ENCODE results near the gene NOTO.
"Not testable (repeated sequence)": the region's sequence is repeated elsewhere in the genome, so short reads cannot be mapped to it uniquely, and the experiment has no call there.

Gene NOTO

DNA sequence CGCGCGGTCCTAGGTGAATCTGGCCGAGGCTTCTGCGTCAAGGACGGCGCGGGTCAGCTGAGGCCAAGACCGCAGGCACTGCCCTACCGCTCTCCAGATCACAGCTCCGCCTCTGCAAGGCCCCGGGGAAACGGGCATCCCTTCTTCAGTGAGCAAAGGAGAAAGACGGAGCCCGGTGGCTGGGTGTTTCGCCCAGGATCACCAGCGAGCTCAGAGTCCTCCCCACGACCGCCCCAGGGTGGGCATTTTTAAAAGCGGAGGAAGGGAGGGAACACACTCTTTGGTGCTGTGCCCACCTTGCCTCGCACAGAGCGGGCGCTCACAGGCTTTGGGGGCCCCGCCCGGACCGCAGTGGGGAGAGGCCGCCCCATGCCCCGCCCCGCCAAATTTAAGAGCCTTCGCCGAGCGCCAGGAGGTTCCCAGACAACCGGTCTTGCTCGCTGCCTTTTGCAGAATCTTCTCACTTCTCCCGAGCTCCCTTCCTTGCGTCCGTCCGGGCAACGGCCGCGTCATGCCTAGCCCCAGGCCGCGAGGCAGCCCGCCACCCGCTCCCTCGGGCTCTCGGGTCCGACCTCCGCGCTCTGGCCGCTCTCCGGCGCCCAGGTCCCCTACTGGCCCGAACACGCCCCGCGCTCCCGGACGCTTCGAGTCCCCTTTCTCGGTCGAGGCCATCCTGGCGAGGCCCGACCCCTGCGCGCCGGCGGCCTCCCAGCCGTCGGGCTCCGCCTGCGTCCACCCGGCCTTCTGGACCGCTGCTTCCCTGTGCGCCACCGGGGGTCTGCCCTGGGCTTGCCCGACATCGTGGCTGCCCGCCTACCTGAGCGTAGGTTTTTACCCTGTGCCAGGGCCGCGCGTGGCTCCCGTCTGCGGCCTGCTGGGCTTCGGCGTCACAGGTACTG, at the start of gene NOTO:
Gene NOTO (plus strand): TSS at position 419 of the 899 bp plus-strand sequence. CDS start 93 bp downstream, at position 512.
- DNase-seq (ENCODE audit: low read depth): no peak

GRCh38 chr2:73156539-73157124, 45.7 kb upstream of the NOTO start:
- no peak for DNase-seq (ENCODE audit: low read depth)

GRCh38 chr2:73162856-73163391, 39.5 kb upstream of the NOTO start:
- DNase-seq (ENCODE audit: low read depth): no peak

DNA sequence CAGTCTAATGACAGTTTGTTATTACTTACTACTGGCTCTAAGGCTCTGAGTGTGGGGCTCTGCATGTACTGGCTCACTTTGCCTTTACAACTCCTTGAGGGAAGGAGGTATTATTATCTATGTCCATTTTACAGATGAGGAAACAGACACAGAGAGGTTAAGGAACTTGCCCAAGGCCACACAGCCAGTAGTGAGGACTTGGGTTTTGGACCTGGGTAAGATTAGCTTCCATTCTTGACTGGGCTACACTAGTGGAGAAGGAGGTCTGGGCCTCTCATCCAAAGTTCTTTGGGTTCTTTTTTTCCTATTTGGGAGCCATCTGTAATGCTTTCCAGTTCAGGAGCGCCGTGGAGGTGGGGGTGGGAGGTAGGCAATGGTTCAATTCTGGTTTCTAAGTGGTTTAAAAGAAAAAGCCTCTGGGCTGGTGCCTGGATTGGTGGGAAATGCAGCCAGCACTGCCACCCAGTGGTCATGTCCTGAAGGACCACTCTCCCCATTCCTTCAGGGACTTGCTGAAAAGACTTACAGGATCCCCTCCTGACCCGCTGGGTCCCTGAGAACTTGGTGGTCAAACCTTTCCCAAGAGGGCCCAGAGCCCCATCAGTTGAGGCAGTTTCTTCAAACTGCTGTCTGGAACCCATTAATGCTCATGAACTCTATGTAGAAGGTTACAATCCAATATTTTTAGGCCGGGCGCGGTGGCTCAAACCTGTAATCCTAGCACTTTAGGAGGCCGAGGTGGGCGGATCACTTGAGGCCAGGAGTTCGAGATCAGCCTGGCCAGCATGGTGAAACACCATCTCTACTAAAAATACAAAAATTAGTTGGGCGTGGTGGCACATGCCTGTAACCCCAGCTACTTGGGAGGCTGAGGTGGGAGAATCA, 38.6 kb upstream of the NOTO start:
- DNase-seq (ENCODE audit: low read depth): peak; percentile 42

- not testable (repeated sequence) for DNase-seq (ENCODE audit: low read depth)
Observed at GRCh38 chr2:73165978-73166377, 36.4 kb upstream of the NOTO start.

- not testable (repeated sequence) for DNase-seq (ENCODE audit: low read depth)
Observed at GRCh38 chr2:73166813-73167212, 35.6 kb upstream of the NOTO start.

GRCh38 chr2:73168348-73168747, 34.0 kb upstream of the NOTO start:
- DNase-seq (ENCODE audit: low read depth): not testable (repeated sequence)

DNA sequence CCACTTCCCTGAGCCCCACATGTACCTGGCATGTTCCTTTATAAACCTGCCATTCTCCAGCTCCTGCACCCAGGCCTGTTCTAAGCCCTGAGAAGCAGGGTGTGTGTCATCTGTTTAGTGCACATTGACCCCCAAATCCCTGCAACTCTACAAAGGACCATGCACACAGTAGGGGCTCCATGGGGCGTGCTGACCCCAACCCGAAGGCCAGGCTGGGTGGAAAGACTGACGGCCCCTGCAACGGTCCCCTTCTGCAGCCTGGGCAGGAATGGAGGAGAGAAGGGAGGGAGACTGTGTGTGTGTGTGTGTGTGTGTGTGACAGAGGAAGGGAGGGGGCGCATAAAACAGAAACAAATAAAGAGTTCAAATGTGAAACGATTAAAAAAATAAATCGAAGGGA, 32.0 kb upstream of the NOTO start:
- DNase-seq (ENCODE audit: low read depth): not testable (repeated sequence)

GRCh38 chr2:73172963-73173362, 29.4 kb upstream of the NOTO start:
- no peak for DNase-seq (ENCODE audit: low read depth)

DNA sequence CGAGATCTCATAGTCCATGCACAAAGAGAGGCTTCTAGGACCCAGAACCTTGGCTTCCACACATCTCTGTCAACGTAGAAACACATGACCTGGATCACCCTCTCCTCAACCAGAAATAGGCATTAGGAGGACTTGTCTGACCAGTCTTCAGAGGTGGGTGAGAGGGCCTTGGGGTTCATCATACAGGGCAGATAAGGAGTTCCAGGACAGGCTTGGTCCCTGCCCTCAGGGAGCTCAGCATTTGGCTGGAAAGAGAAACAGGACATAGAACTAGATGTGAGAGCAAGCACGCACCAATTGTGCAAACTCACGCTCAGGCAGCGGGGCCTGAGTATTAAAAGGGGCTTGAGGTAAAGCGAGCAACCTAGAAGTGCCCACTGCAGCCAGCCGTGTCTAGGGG, 28.6 kb upstream of the NOTO start:
- DNase-seq (ENCODE audit: low read depth): no peak

DNA sequence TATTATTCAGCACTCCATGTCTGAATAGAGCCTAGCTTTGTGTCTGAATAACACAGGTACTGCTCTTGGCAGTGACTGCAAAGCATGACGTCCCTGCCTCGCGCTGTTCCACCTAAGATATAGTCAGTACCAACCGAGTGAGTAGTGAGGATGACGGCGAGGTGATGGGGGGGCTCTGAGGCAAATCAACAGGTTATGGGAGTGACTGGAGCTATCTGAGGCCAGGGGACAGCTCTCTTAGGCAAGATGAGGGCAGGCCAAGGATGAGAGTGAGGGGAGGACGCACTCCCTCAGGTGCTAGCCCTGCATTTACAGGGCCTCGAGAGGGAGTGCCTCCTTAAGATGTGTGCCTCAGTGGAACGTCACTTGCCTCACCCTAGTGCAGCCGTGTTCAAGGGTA, 28.1 kb upstream of the NOTO start:
- no peak for DNase-seq (ENCODE audit: low read depth)

- no peak for DNase-seq (ENCODE audit: low read depth)
Observed at GRCh38 chr2:73174941-73175662, 27.3 kb upstream of the NOTO start.

DNA sequence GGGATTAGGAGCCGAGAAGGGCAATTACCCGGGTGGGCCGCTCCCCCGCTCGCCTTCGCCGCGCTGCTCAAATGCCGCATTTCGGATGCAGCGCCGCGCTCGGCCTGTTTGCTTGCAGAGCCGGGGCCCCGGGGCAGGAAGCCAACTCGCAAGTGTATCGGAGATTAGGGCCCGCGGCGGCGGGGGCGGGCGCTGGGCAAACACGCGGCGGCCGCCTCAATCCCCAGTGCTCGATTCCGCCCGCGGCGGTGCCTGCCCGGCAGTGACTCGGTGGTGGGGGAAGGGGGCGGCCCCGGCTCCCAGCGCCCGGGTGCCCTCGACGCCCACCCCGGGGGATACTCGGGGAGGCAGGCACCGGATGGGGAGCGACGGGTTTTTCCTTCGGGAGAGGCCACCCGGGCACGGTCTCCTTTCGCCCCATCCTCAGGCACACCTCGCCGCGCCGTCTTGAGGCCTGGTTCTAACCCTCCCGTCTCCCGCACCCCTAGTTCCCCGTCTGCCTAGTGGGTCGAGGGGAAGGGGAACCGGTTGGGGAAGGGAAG, 26.6 kb upstream of the NOTO start:
- peak; percentile 53 for DNase-seq (ENCODE audit: low read depth)

GRCh38 chr2:73176205-73176880, 26.0 kb upstream of the NOTO start:
- DNase-seq (ENCODE audit: low read depth): no peak

DNA sequence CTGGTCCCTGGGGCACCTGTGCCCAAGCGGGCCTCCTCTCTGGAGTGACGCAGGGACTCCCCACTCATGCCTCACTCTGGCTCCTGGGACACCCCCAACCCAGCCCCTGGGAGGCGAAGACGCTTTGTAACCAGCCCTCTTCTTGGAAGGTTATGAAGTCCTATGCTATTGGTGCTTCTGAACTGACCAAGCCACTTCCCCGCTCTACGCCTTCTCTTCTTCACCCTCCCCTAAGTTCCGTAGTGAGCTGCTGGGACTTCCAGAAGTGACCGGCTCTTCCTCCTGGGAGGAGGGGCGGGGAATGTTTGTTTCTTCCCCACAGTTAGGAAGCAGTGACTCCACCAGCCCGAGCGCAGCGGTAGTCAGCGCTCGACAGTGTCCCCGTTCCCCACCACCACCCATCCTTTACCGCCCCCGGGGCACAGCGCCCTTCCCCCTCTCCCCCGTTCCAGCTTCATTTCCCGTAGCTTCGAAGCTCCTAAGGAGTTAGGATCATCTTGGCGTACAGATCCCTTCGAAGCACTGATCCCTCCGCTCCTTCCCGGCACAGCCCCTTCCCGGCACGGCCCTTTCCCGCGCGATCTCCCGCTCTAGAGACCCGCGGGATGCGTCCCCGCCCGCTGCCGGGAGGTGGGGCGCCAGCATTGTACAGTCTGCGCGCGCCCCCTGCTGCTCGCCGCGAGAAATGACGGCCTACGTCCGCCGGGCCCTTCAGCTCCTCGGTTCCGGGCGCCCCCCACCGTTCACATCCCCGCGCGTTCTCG, 25.3 kb upstream of the NOTO start:
- DNase-seq (ENCODE audit: low read depth): peak; percentile 80

DNA sequence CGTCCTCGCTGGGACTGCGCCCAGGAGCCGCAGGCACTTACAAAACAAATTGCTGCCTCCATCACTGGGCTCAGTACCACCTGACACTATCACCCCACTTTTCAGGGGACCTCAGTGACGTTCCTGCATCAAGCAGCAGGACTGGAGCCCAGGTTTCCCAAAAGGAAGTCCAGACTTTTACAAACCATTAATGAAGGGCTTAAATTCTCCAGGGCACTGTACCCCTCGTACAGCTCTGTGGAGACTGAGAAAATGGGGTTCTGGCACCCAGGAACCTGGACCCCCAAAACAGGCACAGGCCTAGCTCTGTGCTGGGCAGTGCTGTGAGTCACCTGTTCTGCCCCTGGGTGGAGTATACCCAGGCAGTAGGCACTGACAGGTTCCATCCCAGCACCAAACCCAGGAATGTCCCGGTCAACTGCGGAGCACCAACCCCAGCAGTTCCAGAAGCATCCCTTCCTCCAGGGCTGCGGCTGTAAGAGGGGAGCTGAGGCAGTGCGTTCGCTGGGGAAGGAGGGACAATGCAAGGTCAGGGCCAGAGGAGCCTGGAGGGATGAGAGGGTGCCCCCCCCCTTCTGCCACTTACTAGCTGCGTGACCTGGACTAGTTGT, 24.6 kb upstream of the NOTO start:
- DNase-seq (ENCODE audit: low read depth): no peak

- no peak for DNase-seq (ENCODE audit: low read depth)
Observed at GRCh38 chr2:73185965-73186364, 16.4 kb upstream of the NOTO start.

- DNase-seq (ENCODE audit: low read depth): no peak
Observed at GRCh38 chr2:73187549-73187948, 14.8 kb upstream of the NOTO start.

DNA sequence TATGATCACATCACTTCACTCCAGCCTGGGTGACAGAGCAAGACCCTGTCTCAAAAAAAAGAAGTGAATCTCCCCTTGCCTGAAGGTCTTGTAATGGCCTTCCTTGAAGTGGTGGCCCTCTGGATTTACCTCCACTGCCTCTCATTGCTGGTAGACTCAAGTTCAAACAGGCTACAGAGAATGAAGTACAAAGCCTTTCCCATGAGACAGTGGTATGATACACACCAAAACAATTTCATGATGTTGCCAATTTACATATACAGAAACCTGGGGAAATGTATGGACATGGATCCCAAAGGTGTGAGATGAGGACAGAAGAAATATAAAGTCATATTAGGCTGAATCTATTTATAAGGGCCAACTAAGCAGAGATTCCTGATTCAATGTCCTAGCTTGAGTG, 4.8 kb upstream of the NOTO start:
- DNase-seq (ENCODE audit: low read depth): no peak
